Measurements from ENCODE around the gene ARHGEF10L.
"Not testable (repeated sequence)": the region's sequence is repeated elsewhere in the genome, so short reads cannot be mapped to it uniquely, and the experiment has no call there.

Gene ARHGEF10L

GRCh38 chr1:17539477-17540254 is at the start of gene ARHGEF10L:
Gene ARHGEF10L (plus strand): TSS chr1:17539698. CDS start chr1:17580596, 40,898 bp downstream.
- DNase-seq (ENCODE audit: low read depth) = peak; percentile 43

- DNase-seq (ENCODE audit: low read depth) = not testable (repeated sequence)
Observed at GRCh38 chr1:17489768-17490417, 49.6 kb upstream of the ARHGEF10L start.

- not testable (repeated sequence) for DNase-seq (ENCODE audit: low read depth)
Observed at GRCh38 chr1:17490667-17491066, 48.8 kb upstream of the ARHGEF10L start.

- DNase-seq (ENCODE audit: low read depth) = peak; percentile 73
Observed at GRCh38 chr1:17494114-17494729, 45.3 kb upstream of the ARHGEF10L start.

GRCh38 chr1:17496419-17496818 is 43.1 kb upstream of the ARHGEF10L start:
- no peak for DNase-seq (ENCODE audit: low read depth)

GRCh38 chr1:17498214-17498613 is 41.3 kb upstream of the ARHGEF10L start:
- DNase-seq (ENCODE audit: low read depth) = no peak

GRCh38 chr1:17502326-17502778 is 37.1 kb upstream of the ARHGEF10L start:
- peak; percentile 86 for DNase-seq (ENCODE audit: low read depth)

- no peak for DNase-seq (ENCODE audit: low read depth)
Observed at GRCh38 chr1:17503146-17503545, 36.4 kb upstream of the ARHGEF10L start.

GRCh38 chr1:17507200-17507599 is 32.3 kb upstream of the ARHGEF10L start:
- DNase-seq (ENCODE audit: low read depth) = not testable (repeated sequence)

GRCh38 chr1:17507915-17508314 is 31.6 kb upstream of the ARHGEF10L start:
- DNase-seq (ENCODE audit: low read depth) = no peak

GRCh38 chr1:17509363-17509762 is 30.1 kb upstream of the ARHGEF10L start:
- no peak for DNase-seq (ENCODE audit: low read depth)

GRCh38 chr1:17510138-17510537 is 29.4 kb upstream of the ARHGEF10L start:
- DNase-seq (ENCODE audit: low read depth) = no peak

GRCh38 chr1:17511188-17511587 is 28.3 kb upstream of the ARHGEF10L start:
- DNase-seq (ENCODE audit: low read depth) = no peak

- DNase-seq (ENCODE audit: low read depth) = no peak
Observed at GRCh38 chr1:17513131-17513530, 26.4 kb upstream of the ARHGEF10L start.

- no peak for DNase-seq (ENCODE audit: low read depth)
Observed at GRCh38 chr1:17514776-17515175, 24.7 kb upstream of the ARHGEF10L start.

GRCh38 chr1:17515902-17516301 is 23.6 kb upstream of the ARHGEF10L start:
- DNase-seq (ENCODE audit: low read depth) = no peak

- peak; percentile 6 for DNase-seq (ENCODE audit: low read depth)
Observed at GRCh38 chr1:17516303-17517214, 22.9 kb upstream of the ARHGEF10L start.

GRCh38 chr1:17520041-17520440 is 19.5 kb upstream of the ARHGEF10L start:
- no peak for DNase-seq (ENCODE audit: low read depth)

GRCh38 chr1:17520473-17521319 is 18.8 kb upstream of the ARHGEF10L start:
- no peak for DNase-seq (ENCODE audit: low read depth)

- no peak for DNase-seq (ENCODE audit: low read depth)
Observed at GRCh38 chr1:17521946-17522612, 17.4 kb upstream of the ARHGEF10L start.

Measured in EH (cell line).